CD4-positive, alpha-beta T cell treated with Interleukin-6 for 4 hours (primary cell): Measurements from ENCODE around the gene FAM120A.

Source experiments
- DNase-seq: peaks from one replicate; pipeline ENCODE4 v3.0.0-alpha.2; 2020; ENCODE audit warnings: mixed read lengths

The FAM120A gene

DNA sequence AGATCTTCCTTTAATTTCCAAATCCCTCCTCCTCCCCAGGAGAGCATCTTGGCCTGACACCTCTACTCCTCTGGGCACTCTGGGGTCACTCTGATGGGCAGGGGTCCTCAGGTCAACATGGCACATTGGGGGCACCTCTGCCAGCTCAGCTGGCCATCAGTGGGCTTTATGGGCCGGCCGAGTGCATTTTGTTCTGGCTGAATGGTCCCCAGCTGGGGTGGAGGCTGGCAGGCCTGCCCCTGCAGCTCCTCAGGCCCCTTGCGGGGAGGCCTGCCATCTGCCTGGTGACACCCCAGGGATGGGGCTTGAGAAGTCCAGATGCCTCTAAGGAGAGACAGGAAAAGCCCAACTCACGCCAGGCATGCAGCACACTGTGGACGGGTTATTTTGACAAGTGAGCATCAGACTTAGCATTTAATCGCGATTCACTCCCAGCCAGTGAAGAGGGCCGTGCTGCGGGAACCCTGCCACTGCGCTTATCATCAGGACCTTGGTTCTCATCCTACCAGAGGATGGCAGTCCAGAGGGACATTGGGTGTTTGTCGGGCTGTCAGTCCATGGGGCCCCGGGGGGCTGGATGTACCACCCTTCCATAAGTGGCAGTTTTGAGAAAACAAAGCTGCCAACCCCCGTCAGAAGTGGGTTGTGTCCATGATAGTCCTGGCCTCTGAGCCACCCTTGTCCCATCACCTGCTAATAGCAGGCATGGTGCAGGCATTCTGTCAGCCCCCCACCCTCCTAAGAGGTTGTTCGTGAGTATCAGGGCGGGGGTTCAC lies 146.6 kb downstream of the FAM120A start:
- no peak for DNase-seq

DNA sequence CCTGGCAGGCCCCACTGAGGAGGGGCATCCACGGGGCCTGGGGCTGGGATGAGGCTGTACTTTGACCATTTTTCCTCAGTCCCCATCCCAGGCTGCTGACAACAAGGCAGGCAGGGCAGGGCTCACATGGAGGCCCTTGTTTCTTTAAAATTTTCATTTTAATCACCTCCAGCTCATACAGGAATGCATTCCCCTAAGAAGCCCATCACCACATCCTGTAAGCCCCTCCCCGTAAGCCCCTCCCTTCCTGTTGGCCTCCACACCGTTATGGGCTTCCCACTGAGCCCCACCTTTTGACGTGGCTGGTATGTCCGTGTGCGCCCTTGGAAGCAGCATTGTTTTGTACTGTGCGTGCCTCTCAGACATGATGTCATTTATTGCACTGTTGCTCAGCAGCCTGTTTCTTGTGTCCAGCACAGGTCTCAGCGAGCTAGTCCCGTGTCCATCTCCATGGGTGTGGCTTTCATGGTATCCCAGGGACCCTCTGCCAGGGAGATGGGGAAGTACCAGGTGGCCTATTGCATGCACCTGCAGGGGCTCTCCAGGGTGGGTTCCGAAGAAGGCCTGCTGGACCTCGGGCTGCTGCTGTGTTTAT lies 147.3 kb downstream of the FAM120A start:
- DNase-seq, result peak; percentile 35

GRCh38 chr9:93599571-93600403 lies 148.3 kb downstream of the FAM120A start:
- no peak for DNase-seq

DNA sequence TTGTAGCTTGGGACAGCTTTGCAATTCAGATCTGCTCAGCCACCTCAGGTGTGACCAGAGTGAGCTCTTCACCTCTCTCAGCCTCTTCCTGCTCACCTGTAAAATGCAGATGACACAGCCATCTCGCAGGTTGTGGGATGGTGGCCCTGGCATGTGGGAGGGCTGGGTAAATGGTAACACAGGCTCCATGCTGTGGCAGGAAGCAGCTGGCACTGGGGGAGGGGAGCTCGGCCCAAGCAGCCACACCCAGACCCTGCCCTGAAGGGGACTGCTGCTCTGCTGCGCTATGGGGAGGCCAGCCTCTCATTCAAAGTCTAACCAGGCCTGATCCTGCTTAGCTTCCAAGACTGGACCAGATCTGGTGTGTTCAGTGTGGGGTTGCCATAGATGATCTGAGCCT lies 149.0 kb downstream of the FAM120A start:
- DNase-seq, result peak; percentile 21

DNA sequence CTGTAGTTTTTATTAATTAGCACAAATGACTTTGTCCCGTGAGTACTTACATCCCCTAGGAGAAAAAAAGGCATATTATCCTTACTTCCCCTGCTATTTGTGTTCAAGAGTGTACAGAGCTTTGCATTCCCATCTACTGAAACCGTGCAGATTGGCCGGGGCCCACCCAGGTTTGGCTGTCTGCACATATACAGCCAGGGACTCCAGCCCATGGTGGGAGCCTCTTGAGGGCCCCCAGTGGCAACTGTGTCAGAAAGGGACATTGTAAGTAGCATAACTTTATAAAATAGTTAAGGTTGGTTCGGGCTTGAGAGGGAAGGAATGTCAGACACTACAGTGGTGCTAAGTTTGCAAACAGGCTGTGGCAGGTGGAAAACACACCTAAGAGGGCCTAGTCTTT lies 149.6 kb downstream of the FAM120A start:
- DNase-seq, result no peak

DNA sequence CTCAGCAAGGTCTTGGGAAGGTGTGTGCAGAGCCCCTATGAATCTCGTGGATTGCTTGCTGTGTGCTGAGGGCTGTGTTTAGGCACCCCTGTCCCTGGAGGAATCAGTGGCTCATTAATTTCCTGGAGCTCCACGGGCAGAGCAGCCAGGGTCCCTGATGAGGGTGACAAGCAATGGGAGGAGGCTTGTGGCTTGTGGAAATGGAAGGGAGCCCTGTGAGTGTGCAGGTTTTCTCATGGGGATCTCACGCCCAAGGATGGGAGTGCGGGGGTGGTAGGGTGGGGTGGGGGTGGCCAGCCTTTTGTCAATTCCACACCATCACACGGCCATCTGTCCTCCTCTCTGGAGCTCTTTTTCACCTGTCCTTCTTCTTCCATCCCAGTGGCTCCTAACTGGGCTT lies 150.2 kb downstream of the FAM120A start:
- DNase-seq, result no peak

GRCh38 chr9:93603011-93603410 lies 151.5 kb downstream of the FAM120A start:
- DNase-seq, result no peak

- DNase-seq, result no peak
Measured at GRCh38 chr9:93603906-93604326, 152.4 kb downstream of the FAM120A start.

DNA sequence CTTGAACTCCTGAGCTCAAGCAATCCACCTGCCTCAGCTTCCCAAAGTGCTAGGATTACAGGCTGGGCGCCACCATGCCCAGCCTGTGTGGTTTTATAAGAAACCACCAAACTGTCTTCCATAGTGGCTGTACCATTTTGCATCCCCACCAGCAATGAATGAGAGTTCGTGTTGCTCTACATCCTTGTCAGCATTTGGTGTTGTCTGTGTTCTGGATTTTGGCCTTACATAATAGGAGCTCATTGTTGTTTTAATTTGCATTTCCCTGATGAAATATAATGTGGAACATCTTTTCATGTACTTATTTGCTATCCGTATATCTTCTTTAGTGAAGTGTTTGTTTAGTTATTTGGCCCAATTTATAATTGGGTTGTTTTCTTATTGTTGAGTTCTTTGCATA lies 154.7 kb downstream of the FAM120A start:
- DNase-seq, result no peak

DNA sequence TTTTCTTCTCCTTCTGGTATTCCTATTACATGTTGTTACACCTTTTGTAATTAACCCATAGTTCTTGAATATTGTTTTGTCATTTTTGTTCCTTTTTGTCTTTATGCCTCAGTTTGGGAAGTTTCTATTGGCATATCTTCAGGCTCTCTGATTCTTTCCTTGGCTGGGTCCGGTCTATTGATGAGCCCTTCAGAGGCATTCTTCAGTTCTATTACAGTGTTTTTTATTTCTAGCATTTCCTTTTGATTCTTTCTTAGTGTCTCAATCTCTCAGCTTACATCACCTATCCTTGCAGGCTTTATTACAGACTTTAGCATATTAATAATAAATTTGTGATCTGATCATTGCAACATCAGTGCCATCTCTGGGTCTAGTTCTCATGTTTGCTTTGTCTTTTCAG lies 158.7 kb downstream of the FAM120A start:
- DNase-seq, result no peak

DNA sequence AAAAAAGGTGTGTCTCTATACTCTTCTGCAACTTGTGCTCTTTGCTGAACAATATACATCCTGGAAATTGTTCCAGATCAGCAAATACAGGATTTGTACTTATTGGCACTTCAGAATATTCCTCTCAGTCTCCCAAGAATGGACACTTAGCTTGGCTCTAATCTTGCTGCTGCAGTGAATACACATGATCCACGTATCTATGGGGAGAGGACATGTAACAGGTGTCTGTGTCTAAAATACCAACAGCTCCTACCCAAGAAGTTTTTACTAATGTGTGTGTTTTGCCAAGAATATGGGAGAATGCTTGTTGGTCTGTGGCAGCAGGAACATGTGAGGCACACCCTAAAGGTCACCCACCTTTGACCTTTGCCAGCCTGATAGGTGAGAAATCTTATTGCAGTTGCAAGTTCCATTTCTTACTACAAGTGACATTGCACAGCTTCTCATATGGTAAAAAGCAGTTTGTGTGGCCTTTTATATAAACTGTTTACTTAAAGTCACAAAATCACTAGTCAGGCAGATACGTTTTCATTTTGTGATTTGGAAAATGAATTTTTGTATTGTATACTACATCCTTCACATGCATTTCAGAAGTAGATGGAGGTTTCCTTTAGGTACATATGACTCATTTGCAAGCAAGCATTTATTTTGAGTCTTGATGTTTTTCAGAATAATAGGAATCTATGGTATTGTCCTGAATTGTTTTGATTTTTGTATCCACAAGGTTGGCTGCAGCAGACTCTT lies 160.7 kb downstream of the FAM120A start:
- no peak for DNase-seq

GRCh38 chr9:93612796-93613154 lies 161.3 kb downstream of the FAM120A start:
- no peak for DNase-seq

GRCh38 chr9:93613174-93613573 lies 161.7 kb downstream of the FAM120A start:
- no peak for DNase-seq

GRCh38 chr9:93613791-93614190 lies 162.3 kb downstream of the FAM120A start:
- no peak for DNase-seq

- DNase-seq, result no peak
Measured at GRCh38 chr9:93614830-93615468, 163.5 kb downstream of the FAM120A start.
